ENCODE measurements around the gene NUP37. TPM values are rescaled to one million over a fixed set of nuclear protein-coding genes. Genes with fewer than 3 reads are reported as not detected.

Gene NUP37
- total RNA-seq, 4 donors from 2014 or later = 5.5 to 23.2 (median 12.6) TPM

DNA sequence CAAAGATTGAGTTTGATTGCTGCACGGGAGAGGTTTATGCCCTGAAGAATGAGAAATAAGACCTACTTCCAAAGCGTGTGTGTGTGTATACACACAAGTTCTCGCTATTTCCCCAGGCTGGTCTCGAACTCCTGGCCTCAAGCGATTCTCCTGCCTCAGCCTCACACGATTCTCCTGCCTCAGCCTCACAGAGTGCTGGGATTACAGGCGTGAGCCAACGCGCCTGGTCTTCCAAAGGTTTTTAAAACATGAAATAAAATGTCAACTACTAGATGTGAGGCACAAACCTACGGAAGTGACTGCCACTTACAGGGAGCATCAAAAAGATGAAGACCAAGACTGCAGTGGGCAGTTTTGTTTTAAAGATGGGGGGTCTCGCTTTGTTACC is 57.5 kb downstream of the NUP37 start:
- H3K4me1 ChIP-seq = no peaks in the 10 kb centered on the region
- H3K4me3 ChIP-seq = peak overlapping the region in 2 of 4 donors; percentile 76 to 89
- H3K27me3 ChIP-seq = no peaks in the 10 kb centered on the region
- DNase-seq = no peak
- TF ChIP-seq, protein P1, sequence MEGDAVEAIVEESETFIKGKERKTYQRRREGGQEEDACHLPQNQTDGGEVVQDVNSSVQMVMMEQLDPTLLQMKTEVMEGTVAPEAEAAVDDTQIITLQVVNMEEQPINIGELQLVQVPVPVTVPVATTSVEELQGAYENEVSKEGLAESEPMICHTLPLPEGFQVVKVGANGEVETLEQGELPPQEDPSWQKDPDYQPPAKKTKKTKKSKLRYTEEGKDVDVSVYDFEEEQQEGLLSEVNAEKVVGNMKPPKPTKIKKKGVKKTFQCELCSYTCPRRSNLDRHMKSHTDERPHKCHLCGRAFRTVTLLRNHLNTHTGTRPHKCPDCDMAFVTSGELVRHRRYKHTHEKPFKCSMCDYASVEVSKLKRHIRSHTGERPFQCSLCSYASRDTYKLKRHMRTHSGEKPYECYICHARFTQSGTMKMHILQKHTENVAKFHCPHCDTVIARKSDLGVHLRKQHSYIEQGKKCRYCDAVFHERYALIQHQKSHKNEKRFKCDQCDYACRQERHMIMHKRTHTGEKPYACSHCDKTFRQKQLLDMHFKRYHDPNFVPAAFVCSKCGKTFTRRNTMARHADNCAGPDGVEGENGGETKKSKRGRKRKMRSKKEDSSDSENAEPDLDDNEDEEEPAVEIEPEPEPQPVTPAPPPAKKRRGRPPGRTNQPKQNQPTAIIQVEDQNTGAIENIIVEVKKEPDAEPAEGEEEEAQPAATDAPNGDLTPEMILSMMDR (IDR thresholded peaks at IDR 0.05) = no peak
- no peak for TF ChIP-seq POLR2A (IDR thresholded peaks at IDR 0.05)
- H3K36me3 ChIP-seq = peaks cover 0 to 8% (median 0%) of the 10 kb centered on the region in 3 donors
- no peak overlapping the region for H3K27ac ChIP-seq
- H3K9me3 ChIP-seq = no peaks in the 10 kb centered on the region

DNA sequence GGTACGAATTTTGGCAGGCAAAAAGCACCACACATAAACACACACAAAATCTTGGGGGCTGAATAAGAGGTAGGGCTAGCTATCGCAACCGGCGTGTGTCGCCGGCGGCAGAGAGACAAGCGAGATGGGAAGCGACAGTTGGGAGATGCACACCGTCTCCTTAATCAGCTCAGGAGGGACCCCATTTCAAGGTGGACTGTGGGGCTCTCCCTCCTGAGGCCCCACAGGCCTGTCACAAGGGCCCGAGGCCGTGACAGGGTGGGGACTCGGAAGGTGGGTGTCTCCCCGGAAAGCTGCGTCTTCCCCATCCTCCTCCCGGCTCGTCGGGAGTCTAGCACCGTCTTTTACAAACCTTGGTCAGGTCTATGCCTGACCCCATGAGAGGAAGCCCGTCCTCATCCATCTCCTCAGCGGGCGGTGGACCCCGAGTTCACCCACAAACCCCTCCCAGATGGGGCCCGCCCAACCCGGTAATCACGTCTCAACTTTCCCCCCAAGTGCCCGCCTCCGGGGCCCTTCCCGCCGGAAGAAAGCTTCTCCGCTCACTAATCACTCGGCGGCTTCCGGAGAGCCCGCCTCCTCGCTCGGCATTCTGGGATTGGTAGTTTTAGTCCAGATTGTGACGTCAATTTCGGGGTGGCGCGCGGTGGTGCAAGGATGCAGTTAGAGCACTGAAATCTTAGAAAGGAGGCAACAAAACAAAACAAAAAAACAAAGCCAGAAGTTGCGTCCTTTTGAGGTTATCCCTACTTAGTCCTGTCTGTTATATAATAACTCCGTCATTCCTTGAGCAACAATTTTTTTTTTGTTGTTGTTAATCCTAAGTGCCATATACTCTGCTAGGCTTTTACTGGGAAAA is 58.1 kb downstream of the NUP37 start, which contains the start of gene WASHC3:
Gene WASHC3 (minus strand): TSS at position 432 of the 859 bp plus-strand sequence. CDS start 29 bp downstream, at position 403.
- TF ChIP-seq, protein P1 (IDR thresholded peaks at IDR 0.05) = no peak
- TF ChIP-seq POLR2A (IDR thresholded peaks at IDR 0.05) = peak; percentile 48 to 63
- Histone ChIP-seq H3K4me3 (peak within 1 kb of the TSS; percentile 65 to 89 (median 82)), H3K4me1 (no peaks in the 10 kb centered on the region), H3K27me3 (no peaks in the 10 kb centered on the region), H3K27ac (peak within 1 kb of the TSS; percentile 86 to 91 (median 86)), H3K9me3 (no peaks in the 10 kb centered on the region), H3K36me3 (peaks cover 0 to 8% (median 0%) of the 10 kb centered on the region in 3 donors)
- peak; percentile 95 to 98 (median 96) for DNase-seq

DNA sequence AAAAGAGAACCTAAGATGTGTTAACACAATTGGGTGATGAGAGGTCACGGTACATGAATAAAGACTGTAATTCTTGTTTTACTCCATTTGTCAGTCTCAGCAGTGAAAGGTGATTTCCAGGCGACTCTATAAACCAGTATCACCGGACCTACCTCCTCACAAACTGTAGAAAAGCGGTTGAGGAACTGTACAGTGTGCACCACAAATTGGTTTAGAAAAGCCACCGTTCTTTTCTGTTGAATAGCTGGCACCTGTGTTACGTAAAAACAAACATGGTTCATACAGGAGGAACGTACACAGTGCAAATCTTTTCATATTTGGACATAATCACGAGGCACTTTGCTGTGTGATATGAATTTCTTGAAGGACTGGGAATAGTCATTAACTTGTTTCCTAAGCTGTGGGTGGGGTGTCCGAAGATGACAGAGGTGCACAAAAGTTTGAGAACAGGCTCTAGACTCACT is 58.8 kb downstream of the NUP37 start:
- TF ChIP-seq POLR2A (IDR thresholded peaks at IDR 0.05) = no peak
- TF ChIP-seq, protein P1 (IDR thresholded peaks at IDR 0.05) = no peak
- H3K27ac ChIP-seq = peak overlapping the region; percentile 86 to 91 (median 86)
- H3K9me3 ChIP-seq = no peaks in the 10 kb centered on the region
- no peaks in the 10 kb centered on the region for H3K27me3 ChIP-seq
- H3K4me3 ChIP-seq = peak overlapping the region; percentile 65 to 89 (median 82)
- H3K36me3 ChIP-seq = peaks cover 0 to 8% (median 0%) of the 10 kb centered on the region in 3 donors
- no peak for DNase-seq
- H3K4me1 ChIP-seq = no peaks in the 10 kb centered on the region

DNA sequence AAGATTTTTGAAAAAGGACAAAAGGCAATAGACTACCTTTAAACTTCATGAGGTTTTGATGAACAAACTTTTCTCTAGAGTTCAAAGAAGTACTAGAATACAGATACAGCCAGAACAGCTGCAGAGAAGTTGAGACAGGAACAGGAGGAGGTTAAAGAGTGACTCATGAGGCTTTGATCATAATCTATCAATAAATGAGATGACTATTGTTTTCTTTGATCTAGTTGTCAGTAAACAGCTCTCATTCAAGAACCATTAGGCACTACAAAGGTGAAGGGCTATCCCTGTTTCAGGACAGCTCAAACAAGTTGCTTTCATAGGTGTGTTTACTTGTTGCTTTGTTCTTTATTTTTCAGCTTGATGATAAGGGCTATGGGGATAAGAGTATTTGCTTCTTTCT is 60.6 kb downstream of the NUP37 start:
- TF ChIP-seq, protein P1 (IDR thresholded peaks at IDR 0.05) = no peak
- no peak for TF ChIP-seq POLR2A (IDR thresholded peaks at IDR 0.05)
- Histone ChIP-seq H3K4me3 (no peak overlapping the region), H3K27ac (no peak overlapping the region), H3K36me3 (peaks cover 0 to 21% (median 0%) of the 10 kb centered on the region in 3 donors), H3K27me3 (no peaks in the 10 kb centered on the region), H3K9me3 (no peaks in the 10 kb centered on the region), H3K4me1 (no peaks in the 10 kb centered on the region)
- no peak for DNase-seq

DNA sequence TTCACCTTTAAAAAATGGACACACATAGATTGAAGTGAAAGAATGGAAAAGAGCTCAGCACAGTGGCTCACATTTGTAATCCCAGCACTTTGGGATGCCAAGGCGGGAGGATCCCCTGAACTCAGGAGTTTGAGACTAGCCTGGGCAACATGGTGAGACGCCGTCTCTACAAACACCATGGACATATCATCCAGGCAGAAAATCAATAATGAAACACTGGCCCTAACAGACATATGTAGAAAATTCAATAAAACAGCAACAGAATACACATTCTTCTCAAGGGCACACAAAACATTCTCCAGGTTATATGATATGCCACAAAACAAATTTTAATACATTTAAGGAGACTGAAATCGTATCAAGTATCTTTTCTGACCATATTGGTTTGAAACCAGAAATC is 65.6 kb downstream of the NUP37 start:
- no peaks in the 10 kb centered on the region for H3K27me3 ChIP-seq
- H3K4me3 ChIP-seq = no peak overlapping the region
- peaks cover 0 to 43% (median 0%) of the 10 kb centered on the region in 3 donors for H3K36me3 ChIP-seq
- H3K4me1 ChIP-seq = no peaks in the 10 kb centered on the region
- DNase-seq = no peak
- TF ChIP-seq, protein P1 (IDR thresholded peaks at IDR 0.05) = no peak
- TF ChIP-seq POLR2A (IDR thresholded peaks at IDR 0.05) = no peak
- no peak overlapping the region for H3K27ac ChIP-seq
- no peaks in the 10 kb centered on the region for H3K9me3 ChIP-seq
